H9 (cell line): ENCODE results near the gene PIK3C2B. TPM values are rescaled to one million over a fixed set of nuclear protein-coding genes. Genes with fewer than 3 reads are reported as not detected.

Experiments used
- DNase-seq: peaks from one replicate; pipeline ENCODE4 v3.0.0-alpha.2; 2017
- H2AFZ ChIP-seq: one replicate; pipeline ENCODE4 v1.6.1; 2013; ENCODE audit warnings: mild to moderate bottlenecking, low read length, control low read depth, moderate library complexity
- H2AK5ac ChIP-seq: 2 replicates; pipeline ENCODE4 v1.6.1; 2013; ENCODE audit warnings: low read length, control low read depth, mixed read lengths; ENCODE audit not compliant: insufficient read length
- H2BK120ac ChIP-seq: one replicate; pipeline ENCODE4 v1.6.1; 2013; ENCODE audit warnings: low read depth, mild to moderate bottlenecking, low read length, control low read depth, inconsistent platforms; ENCODE audit not compliant: poor library complexity, severe bottlenecking
- H2BK12ac ChIP-seq: 2 replicates; pipeline ENCODE4 v1.6.1; 2013; ENCODE audit warnings: low read length, control low read depth, mixed read lengths, low read depth; ENCODE audit not compliant: insufficient read length
- H2BK15ac ChIP-seq: 2 replicates; pipeline ENCODE4 v1.6.1; 2013; ENCODE audit warnings: low read depth, low read length, control low read depth
- H2BK20ac ChIP-seq: one replicate; pipeline ENCODE4 v1.6.1; 2013; ENCODE audit warnings: low read depth, mild to moderate bottlenecking, low read length, control low read depth, inconsistent platforms; ENCODE audit not compliant: poor library complexity, severe bottlenecking
- H2BK5ac ChIP-seq: 2 replicates; pipeline ENCODE4 v1.6.1; 2013; ENCODE audit warnings: low read length, control low read depth, mixed read lengths; ENCODE audit not compliant: insufficient read length
- H3K14ac ChIP-seq: 2 replicates; pipeline ENCODE4 v1.6.1; 2013; ENCODE audit warnings: low read length, control low read depth; ENCODE audit not compliant: insufficient read depth
- H3K18ac ChIP-seq: 2 replicates; pipeline ENCODE4 v1.6.1; 2013; ENCODE audit warnings: low read depth, mild to moderate bottlenecking, mixed read lengths, low read length, control low read depth; ENCODE audit not compliant: insufficient read length
- H3K23ac ChIP-seq: 2 replicates; pipeline ENCODE4 v1.6.1; 2013; ENCODE audit warnings: low read length, control low read depth, mixed read lengths, low read depth; ENCODE audit not compliant: insufficient read length
- H3K23me2 ChIP-seq: 2 replicates; pipeline ENCODE4 v1.6.1; 2013; ENCODE audit warnings: low read depth, mild to moderate bottlenecking, mixed read lengths, low read length, control low read depth; ENCODE audit not compliant: insufficient read length, poor library complexity, severe bottlenecking
- H3K27ac ChIP-seq: 2 replicates; pipeline ENCODE4 v1.5.1; 2013; ENCODE audit warnings: low read length, control low read depth, mixed read lengths, low read depth; ENCODE audit not compliant: insufficient read length
- H3K27me3 ChIP-seq: 2 replicates; pipeline ENCODE4 v1.6.1; 2013; ENCODE audit warnings: low read length, control low read depth, inconsistent platforms; ENCODE audit not compliant: insufficient read depth
- H3K4ac ChIP-seq: 2 replicates; pipeline ENCODE4 v1.6.1; 2013; ENCODE audit warnings: low read depth, mild to moderate bottlenecking, control low read depth, inconsistent platforms, low read length, moderate library complexity
- H3K4me1 ChIP-seq: 2 replicates; pipeline ENCODE4 v1.6.1; 2013; ENCODE audit warnings: low read length, control low read depth, inconsistent platforms; ENCODE audit not compliant: insufficient read depth
- H3K4me2 ChIP-seq: 2 replicates; pipeline ENCODE4 v1.6.1; 2013; ENCODE audit warnings: low read length, control low read depth, mixed read lengths; ENCODE audit not compliant: insufficient read length, insufficient read depth
- H3K56ac ChIP-seq: 2 replicates; pipeline ENCODE4 v1.6.1; 2013; ENCODE audit warnings: low read depth, mild to moderate bottlenecking, mixed read lengths, low read length, control low read depth; ENCODE audit not compliant: insufficient read length
- H3K79me1 ChIP-seq: 2 replicates; pipeline ENCODE4 v1.6.1; 2013; ENCODE audit warnings: low read depth, mild to moderate bottlenecking, moderate library complexity, low read length, control low read depth, inconsistent platforms; ENCODE audit not compliant: insufficient read depth, poor library complexity, severe bottlenecking
- H3K79me2 ChIP-seq: 2 replicates; pipeline ENCODE4 v1.6.1; 2013; ENCODE audit warnings: low read length, control low read depth, inconsistent platforms; ENCODE audit not compliant: insufficient read depth
- H3K9ac ChIP-seq: 2 replicates; pipeline ENCODE4 v1.6.1; 2013; ENCODE audit warnings: low read length, control low read depth, mixed read lengths; ENCODE audit not compliant: insufficient read length; ENCODE audit errors: extremely low read depth
- H3K9me3 ChIP-seq: one replicate; pipeline ENCODE4 v1.6.1; 2013; ENCODE audit warnings: low read depth, low read length, inconsistent platforms; ENCODE audit not compliant: control insufficient read depth
- H3T11ph ChIP-seq: one replicate; pipeline ENCODE4 v1.6.1; 2013; ENCODE audit warnings: mild to moderate bottlenecking, low read length, control low read depth, inconsistent platforms
- H4K20me1 ChIP-seq: one replicate; pipeline ENCODE4 v1.6.1; 2013; ENCODE audit not compliant: control insufficient read depth, insufficient read length, insufficient read depth
- H4K5ac ChIP-seq: 2 replicates; pipeline ENCODE4 v1.6.1; 2013; ENCODE audit warnings: low read depth, mild to moderate bottlenecking, mixed read lengths, low read length, control low read depth; ENCODE audit not compliant: insufficient read length
- H4K8ac ChIP-seq: replicated peaks from 2 replicates; pipeline ENCODE4 v1.6.1; 2013; ENCODE audit warnings: low read length, control low read depth, mixed read lengths, low read depth; ENCODE audit not compliant: insufficient read length
- H4K91ac ChIP-seq: 2 replicates; pipeline ENCODE4 v1.6.1; 2013; ENCODE audit warnings: low read depth, mild to moderate bottlenecking, moderate library complexity, mixed read lengths, low read length, control low read depth; ENCODE audit not compliant: insufficient read length
- H3K27ac Mint-ChIP-seq, 3 experiments: 2 replicates in 2 of 3; 3 replicates in 1 of 3; pipeline ENCODE4 v1.8.0; 2020 to 2021; ENCODE audit warnings: mixed read lengths in 3 of 3, mild to moderate bottlenecking in 1 of 3, moderate library complexity in 1 of 3
- H3K27me3 Mint-ChIP-seq: 2 replicates; pipeline ENCODE4 v1.8.0; 2021; ENCODE audit warnings: low read depth, mild to moderate bottlenecking, moderate library complexity, mixed read lengths
- H3K36me3 Mint-ChIP-seq, 3 experiments: 2 replicates in 2 of 3; 3 replicates in 1 of 3; pipeline ENCODE4 v1.8.0; 2020 to 2021; ENCODE audit warnings: low read depth in 3 of 3, mixed read lengths in 3 of 3; ENCODE audit not compliant: insufficient read depth in 1 of 3
- H3K4me1 Mint-ChIP-seq, 2 experiments: 2 replicates each; pipeline ENCODE4 v1.8.0; 2020; ENCODE audit warnings: mixed read lengths in 2 of 2
- H3K4me3 Mint-ChIP-seq, 2 experiments: 2 replicates in 1 of 2; 3 replicates in 1 of 2; pipeline ENCODE4 v1.8.0; 2020 to 2021; ENCODE audit warnings: mild to moderate bottlenecking in 2 of 2, mixed read lengths in 2 of 2, moderate library complexity in 1 of 2
- H3K9me3 Mint-ChIP-seq, 2 experiments: 2 replicates in 1 of 2; 3 replicates in 1 of 2; pipeline ENCODE4 v1.8.0; 2020; ENCODE audit warnings: mild to moderate bottlenecking in 2 of 2, mixed read lengths in 2 of 2, moderate library complexity in 1 of 2
- CTCF ChIP-seq: fragments of 200-600 bp; sonication (generic); conservative IDR thresholded peaks from 3 replicates; pipeline ENCODE4 v1.8.0; 2021; ENCODE audit warnings: antibody characterized with exemption, mild to moderate bottlenecking
- WGBS: extraction: QIAGEN DNeasy Blood & Tissue Kit; methylation state at CpG from one replicate; pipeline ENCODE4 v1.1.7; 2013; ENCODE audit warnings: missing lambda C conversion rate, low lambda C conversion rate, mixed read lengths; ENCODE audit not compliant: insufficient read length; ENCODE audit errors: extremely low coverage; 5-methylcytosine and 5-hydroxymethylcytosine counted together
- total RNA-seq: library from RNA; stranded (reverse); gene quantifications from 2 replicates; pipeline ENCODE4 v1.2.1, GENCODE V29; 2021

The PIK3C2B gene
- total RNA-seq, 1 experiment from 2014 or later = 13.1 TPM

- no peak overlapping the region for H4K5ac ChIP-seq
- Mint-ChIP-seq H3K4me1 (peaks cover 8 to 17% of the 10 kb centered on the region in 2 experiments), H3K27ac (no peak overlapping the region; a peak in 1 of 7 replicates), H3K4me3 (no peak overlapping the region), H3K27me3 (no peaks in the 10 kb centered on the region), H3K9me3 (no peaks in the 10 kb centered on the region), H3K36me3 (peaks cover 8 to 40% (median 31%) of the 10 kb centered on the region in 3 experiments)
- H3K18ac ChIP-seq = no peak overlapping the region
- no peak overlapping the region for H3K23ac ChIP-seq
- no peaks in the 10 kb centered on the region for H3K23me2 ChIP-seq
- no peak overlapping the region for H2BK15ac ChIP-seq
- H3K4me1 ChIP-seq = no peaks in the 10 kb centered on the region
- no peak for DNase-seq
- H3K79me1 ChIP-seq = no peaks in the 10 kb centered on the region
- no peak overlapping the region for H2BK12ac ChIP-seq
- no peaks in the 10 kb centered on the region for H3K79me2 ChIP-seq
- H2BK20ac ChIP-seq = no peak overlapping the region
- H3T11ph ChIP-seq = no peak overlapping the region
- H3K27me3 ChIP-seq = no peaks in the 10 kb centered on the region
- no peak overlapping the region for H3K27ac ChIP-seq
- no peak overlapping the region for H4K8ac ChIP-seq
- TF ChIP-seq CTCF = no peak
- no peak overlapping the region for H3K9ac ChIP-seq
- no peak overlapping the region for H3K14ac ChIP-seq
- H3K4me2 ChIP-seq = no peak overlapping the region
- H4K91ac ChIP-seq = no peak overlapping the region
- no peak overlapping the region for H2BK120ac ChIP-seq
- no peaks in the 10 kb centered on the region for H4K20me1 ChIP-seq
- no peak overlapping the region for H2AFZ ChIP-seq
- no CpG with 5 or more reads among the region's 3 CpGs for WGBS
- no peak overlapping the region for H2AK5ac ChIP-seq
- no peak overlapping the region for H3K4ac ChIP-seq
- no peaks in the 10 kb centered on the region for H3K9me3 ChIP-seq
- no peak overlapping the region for H3K56ac ChIP-seq
- no peak overlapping the region for H2BK5ac ChIP-seq
These were observed 30.4 kb downstream of the PIK3C2B start for GRCh38 chr1:204464187-204464631.
